Esophagus mucosa (tissue), 1 donor: ENCODE data around the gene FGR. TPM values are rescaled to one million over a fixed set of nuclear protein-coding genes. Genes with fewer than 3 reads are reported as not detected.

Source experiments
- ATAC-seq: fragments of 200-7000 bp; cut with Tn5 transposase; one replicate; pipeline ENCODE4 v1.9.1; 2020
- total RNA-seq: library from RNA; stranded (reverse); gene quantifications from one replicate; pipeline ENCODE4 v1.2.4, GENCODE V29; 2023
- donor health status: DM: yes; HTN: yes; CAD: no.

FGR gene
- total RNA-seq, 1 donor from 2014 or later: 1.3 TPM

- ATAC-seq: no peak
Observed at GRCh38 chr1:27566462-27567145, 68.4 kb downstream of the FGR start.

DNA sequence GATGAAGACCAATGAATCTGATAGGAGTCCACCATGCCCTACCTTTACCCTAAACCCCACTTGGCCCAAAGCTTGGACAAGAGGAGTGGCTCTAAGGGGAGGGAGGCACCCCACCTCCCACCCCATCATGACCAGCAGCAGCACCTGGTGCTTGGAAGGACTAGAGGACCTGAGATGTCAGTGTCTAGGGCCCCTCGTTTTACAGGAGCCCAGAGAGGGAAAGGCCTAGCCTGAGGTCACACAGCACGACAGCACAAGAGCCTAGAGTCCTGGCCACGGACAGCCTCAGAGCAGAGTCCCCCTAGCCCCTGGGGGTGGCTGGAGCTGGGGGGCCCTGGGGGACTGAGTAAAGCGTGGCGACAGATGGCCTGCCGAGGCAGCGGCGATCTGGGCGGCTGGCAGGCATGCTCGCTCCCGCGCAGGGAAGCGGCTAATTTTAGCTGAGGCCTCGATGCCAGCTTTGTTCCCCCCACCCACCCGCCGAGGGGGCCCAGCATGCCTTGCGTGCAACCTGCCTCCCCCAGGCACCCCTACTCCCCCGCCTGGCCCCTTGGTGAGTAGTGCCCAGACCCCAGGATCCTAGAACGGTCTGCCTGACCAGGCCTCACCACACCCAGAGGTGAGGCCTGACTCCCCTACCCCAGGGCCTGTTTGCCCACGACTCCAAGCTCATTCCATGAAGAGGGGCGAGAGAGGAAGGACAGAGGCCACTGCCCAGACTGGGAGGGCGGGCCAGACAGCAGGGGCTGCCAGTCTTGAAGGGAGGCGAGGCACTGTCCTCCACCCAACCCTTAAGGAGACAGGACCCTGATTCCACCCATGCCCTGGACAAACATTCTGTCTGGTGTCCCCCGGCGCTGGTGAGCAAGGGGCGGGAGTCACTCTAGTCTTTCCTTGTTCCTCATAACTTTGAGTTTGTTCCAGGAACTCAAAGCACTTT lies 70.0 kb downstream of the FGR start:
- ATAC-seq: no peak

GRCh38 chr1:27563591-27564471 lies 71.2 kb downstream of the FGR start:
- no peak for ATAC-seq

GRCh38 chr1:27563341-27563590 lies 71.7 kb downstream of the FGR start:
- ATAC-seq: no peak

GRCh38 chr1:27562534-27563340 lies 72.2 kb downstream of the FGR start:
- ATAC-seq: no peak

Other genes starting within 250 kb of the FGR start
- 0.52 TPM for gene GPR3, start 242.6 kb downstream of the FGR start, total RNA-seq
- 169 TPM for gene WASF2, start 145.0 kb downstream of the FGR start, total RNA-seq
- 51.7 TPM for gene AHDC1, start 31.0 kb downstream of the FGR start, total RNA-seq
- 20.5 TPM for gene IFI6, start 37.0 kb upstream of the FGR start, total RNA-seq
- 11.8 TPM for gene FAM76A, start 90.8 kb upstream of the FGR start, total RNA-seq
- gene STX12, start 138.0 kb upstream of the FGR start, total RNA-seq: 45.6 TPM
- gene PPP1R8, start 195.6 kb upstream of the FGR start, total RNA-seq: 30.0 TPM
- 5.3 TPM for gene THEMIS2, start 237.4 kb upstream of the FGR start, total RNA-seq